NCI-H446 (cell line): Measurements from ENCODE around the gene BABAM2.

ENCODE experiments used
- DNase-seq, 2 experiments: peaks; one replicate each; lab custom pipeline; 2025; lab: John Stamatoyannopoulos, UW

The BABAM2 gene

GRCh38 chr2:28030600-28030999, 140.1 kb downstream of the BABAM2 start:
- peak; percentile 22 to 69 for DNase-seq

GRCh38 chr2:28032816-28033215, 142.3 kb downstream of the BABAM2 start:
- no peak for DNase-seq

DNA sequence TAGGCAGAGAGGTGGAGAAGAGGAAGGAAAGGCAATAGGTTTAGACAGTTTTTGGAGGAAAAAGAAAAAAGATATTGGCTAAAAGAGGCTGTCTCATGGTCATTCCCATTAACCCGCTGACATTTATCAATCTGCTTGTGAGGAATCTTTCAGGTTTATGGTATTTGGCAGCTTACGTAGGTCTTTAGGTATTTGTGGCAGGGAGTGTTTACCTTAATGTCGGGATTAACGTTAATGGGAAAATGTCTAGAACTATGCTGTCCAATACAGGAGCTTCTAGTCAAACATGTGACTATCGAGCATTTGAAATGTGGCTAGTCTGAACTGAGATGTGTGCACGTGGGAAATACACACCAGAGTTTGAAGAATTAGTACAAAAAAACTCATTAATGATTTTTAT, 144.2 kb downstream of the BABAM2 start:
- DNase-seq, result no peak

DNA sequence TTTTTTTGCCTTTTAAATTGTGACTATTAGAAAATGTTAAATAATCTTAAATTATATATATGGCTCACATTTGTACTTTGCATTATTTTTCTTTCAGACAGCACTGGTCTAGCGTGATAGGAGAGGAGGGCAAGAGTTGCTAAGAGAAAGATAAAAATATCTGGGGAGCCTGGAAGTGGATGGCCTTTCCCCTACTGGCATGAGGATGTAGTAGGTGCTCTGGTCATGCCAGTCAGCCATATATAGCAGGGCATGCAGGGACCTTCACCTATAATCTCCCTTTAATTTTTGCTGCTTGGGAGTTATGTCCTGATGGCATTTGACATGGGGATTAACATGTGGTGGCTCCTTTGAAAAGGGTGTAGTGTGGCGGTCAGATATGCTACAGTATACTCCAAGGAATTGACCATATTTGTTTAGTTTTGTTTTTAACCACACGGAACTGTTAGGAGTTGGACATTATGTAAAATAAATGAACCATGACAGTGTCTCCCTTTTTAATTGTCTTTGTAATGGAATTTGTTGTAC, 144.7 kb downstream of the BABAM2 start:
- no peak for DNase-seq

DNA sequence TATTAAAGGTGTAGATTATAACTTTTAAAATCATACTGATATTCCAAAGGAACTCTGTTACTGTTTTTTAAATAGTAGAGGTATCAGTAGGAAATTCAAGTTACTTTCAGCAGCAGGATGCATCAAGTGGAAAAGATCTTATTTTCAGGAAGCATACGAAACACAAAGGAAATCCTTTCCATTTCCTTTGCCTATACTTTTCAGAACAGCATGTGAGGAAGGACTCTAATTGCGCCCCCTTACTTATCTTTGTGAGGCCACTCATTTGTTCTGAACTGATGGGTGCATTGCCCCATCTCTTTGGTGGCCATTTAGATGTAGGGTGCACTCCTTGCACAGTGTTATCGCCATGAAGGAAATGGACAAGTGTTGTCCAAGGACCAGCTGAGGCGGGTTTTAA, 145.3 kb downstream of the BABAM2 start:
- no peak for DNase-seq

- no peak for DNase-seq
Observed at GRCh38 chr2:28036307-28036706, 145.8 kb downstream of the BABAM2 start.

DNA sequence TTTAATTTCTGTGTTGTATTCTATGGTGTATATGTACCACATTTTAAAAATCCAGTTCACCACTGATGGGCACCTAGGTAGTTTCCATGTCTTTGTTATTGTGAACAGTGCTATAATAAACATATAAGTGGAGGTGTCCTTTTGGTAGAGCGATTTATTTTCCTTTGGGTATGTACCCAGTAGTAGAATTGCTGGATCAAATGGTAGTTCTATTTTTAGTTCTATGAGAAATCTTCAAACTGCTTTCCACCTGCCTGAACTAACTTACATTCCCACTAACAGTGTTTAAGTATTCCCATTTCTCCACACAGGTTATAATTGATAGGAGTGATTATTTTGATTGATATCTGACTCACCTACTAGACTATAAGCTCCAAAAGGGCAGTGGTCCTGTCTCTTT, 148.2 kb downstream of the BABAM2 start:
- DNase-seq, result no peak

DNA sequence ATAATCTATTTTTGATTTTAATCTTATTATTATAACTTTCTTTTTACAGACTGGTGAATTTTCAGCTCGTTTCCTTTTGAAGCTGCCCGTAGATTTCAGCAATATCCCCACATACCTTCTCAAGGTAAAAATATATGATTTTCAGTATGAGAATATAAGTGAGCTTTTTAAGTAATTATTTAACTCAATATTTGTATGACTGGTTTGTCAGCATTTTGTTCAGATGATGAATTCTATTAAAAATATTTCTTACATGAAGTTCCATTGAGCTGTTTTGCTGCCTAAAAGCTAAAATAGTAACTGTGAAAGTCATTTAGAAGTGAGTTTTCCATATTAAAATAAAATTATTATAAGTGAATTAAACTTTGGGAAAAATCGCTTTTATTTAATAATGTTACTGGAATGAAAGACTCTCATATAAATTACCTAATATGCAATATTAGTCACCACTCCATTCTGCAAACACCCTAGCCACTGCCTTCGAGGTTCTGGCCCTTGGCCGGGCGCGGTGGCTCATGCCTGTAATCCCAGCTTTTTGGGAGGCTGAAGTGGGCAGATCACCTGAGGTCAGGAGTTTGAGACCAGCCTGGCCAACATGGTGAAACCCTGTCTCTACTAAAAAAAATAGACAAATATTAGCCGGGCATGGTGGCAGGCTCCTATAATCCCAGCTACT, 155.3 kb downstream of the BABAM2 start:
- DNase-seq, result no peak

- DNase-seq, result no peak
Observed at GRCh38 chr2:28046921-28047320, 156.4 kb downstream of the BABAM2 start.

DNA sequence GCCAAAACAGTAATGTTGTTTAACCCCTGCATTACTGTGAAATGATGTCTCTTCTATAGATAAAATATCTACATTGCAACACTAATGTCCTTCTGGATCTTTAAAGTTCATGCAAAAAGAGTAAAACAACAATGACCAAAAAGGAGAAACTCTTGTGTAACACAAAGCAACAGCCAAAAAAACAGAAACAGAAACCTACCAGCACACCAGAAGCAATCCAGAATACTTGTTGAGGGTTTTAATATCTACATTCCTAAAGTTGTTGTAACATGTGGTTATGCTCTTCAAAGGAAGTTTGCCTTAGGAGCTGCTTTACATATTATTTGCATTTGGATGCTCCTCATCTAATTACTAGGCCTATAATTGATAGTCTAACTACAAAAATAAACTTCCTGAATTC, 157.2 kb downstream of the BABAM2 start:
- no peak for DNase-seq

DNA sequence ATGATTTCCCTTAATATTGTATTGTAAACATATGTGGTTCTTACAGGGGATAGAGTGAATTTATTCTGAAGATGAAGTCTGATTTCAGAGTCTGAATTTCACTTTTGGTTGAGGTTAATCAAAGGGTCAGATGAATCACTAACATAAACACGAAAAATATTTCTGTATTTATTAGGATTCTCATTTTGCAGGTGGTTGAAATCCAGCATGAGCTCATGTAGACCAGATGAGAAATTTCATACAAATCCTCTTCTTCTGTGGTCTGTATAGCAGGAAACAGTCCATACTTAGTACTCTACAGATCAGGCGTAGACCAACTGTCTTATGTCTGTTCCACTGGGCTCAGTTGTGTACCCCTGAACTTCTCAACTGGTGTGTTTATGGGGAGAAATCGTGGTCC, 157.8 kb downstream of the BABAM2 start:
- no peak for DNase-seq

DNA sequence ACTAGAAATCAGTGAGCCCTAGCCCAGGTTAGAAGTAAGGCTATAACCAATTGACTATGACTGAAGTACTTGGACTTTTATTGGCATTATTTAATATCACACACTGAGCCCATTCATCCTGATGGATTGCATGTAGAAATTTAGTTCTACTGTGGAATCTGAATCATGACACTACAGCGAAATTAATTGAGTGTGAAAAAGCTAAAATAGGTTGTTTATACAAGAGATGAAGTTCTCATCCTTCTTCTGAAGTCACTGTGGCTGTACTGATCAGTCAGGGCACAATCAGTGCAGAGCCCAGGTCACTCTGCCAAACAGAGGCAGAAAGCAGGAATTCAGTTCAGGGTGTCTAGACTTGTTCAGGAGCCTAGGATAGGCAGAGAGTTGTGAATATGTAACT, 158.9 kb downstream of the BABAM2 start:
- DNase-seq, result no peak

- no peak for DNase-seq
Observed at GRCh38 chr2:28049899-28050298, 159.4 kb downstream of the BABAM2 start.

- DNase-seq, result no peak
Observed at GRCh38 chr2:28052691-28053090, 162.2 kb downstream of the BABAM2 start.

DNA sequence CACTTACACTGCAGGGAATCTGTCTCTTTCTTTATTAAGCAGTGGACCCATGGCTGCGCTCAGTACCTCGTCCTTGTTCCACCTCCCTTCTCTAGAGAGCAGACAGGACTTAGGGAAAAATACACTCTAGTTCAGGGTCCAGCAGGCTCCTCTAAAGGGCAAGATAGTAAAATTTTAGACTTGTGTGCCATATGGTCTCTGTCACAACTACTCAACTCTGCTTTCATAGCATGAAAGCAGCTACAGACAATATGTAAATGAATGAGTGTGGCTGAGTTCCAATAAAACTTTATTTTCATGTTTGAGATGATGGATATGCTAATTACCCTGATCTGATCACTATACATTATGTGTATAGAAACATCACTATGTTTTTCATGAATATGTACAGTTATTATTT, 163.1 kb downstream of the BABAM2 start:
- no peak for DNase-seq

GRCh38 chr2:28054916-28055315, 164.4 kb downstream of the BABAM2 start:
- no peak for DNase-seq

GRCh38 chr2:28055325-28055970, 164.9 kb downstream of the BABAM2 start:
- DNase-seq, result no peak

DNA sequence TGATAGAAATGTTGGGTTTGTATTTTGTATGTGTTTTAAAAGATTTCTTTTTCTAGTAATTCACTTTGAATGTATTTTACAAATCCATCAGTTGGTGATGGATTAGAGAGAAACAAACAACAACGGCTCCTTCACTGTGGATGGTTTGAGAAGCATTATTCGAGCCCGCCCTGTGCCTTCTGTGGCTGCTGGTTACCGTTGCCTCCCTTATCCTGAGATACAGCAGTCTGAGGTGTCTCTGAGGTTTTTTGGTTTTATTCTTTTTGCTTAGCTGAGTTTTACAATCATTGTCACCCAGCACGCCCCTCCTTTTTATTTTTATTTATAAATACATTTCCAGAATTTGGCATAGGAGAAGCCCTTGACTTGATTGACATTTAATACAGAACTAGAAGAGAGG, 168.3 kb downstream of the BABAM2 start:
- no peak for DNase-seq

DNA sequence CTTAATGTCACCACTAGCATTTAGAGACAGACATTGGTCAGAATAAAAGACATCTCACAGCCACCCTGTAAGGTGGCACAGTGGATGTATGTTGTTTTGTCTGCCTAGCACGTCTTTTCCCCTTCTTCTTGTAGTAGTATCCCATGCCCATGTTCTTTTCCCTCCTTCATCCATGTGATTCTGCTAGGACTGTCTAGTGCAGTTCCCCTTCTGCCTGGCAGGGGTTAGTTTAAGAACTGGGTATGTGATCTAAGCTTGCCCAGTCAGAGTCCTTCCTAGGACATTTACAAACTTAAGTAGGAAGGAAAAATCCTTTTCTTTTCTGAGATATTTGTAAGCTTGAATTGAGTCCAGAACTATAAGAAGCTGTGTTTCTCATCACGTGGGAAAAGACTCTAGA, 172.3 kb downstream of the BABAM2 start:
- no peak for DNase-seq

GRCh38 chr2:28063492-28063962, 173.0 kb downstream of the BABAM2 start:
- no peak for DNase-seq

GRCh38 chr2:28067602-28068001, 177.1 kb downstream of the BABAM2 start:
- DNase-seq, result no peak

GRCh38 chr2:28068088-28068487, 177.6 kb downstream of the BABAM2 start:
- peak in 1 of 2 experiments; percentile 22 for DNase-seq

DNA sequence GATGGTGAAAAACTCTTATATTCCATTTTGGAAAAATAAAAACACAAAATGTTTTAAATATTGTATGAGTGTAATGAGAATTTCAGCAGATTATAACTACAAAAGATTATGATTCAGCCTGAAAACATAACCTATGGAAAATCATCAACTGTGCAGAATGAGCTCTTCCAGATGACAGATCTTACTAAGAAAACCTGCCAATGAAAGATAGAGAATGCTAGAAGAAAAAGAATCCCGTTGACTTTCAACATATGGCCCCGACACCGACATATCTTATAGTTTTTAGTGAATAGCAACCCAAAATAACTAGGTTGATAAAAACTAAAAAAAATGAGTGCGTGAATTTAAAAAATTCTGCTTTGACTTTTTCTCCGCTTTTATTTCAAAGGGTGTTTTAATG, 178.0 kb downstream of the BABAM2 start:
- DNase-seq, result no peak

DNA sequence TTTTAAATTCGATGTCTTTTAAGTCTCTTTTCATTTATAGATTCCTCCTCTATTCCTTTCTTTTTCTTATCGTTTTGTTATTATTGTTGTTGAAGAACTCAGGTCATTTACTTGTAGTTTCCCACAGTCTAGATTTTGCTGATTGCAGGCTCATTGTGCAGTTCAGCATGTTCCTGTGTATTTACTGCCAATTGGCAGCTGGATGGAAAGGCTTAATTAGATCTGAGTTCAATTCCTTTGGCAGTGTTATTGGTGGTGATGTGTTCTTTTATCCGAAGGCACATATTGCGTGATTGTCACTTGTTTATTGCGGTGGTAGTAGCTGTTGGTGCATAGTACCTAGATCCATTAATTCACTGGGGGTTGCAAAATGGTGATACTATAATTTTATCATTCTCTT, 180.7 kb downstream of the BABAM2 start:
- peak; percentile 25 to 60 for DNase-seq
